Skeletal muscle tissue (tissue), 4 donors: Measurements from ENCODE around the gene TNKS2. TPM values are rescaled to one million over a fixed set of nuclear protein-coding genes. Genes with fewer than 3 reads are reported as not detected.
A peak's percentile ranks its signal among the peaks of the same experiment; 100 is the strongest.

Experiments used
- H3K27ac ChIP-seq: one replicate; pipeline ENCODE4 v1.7.0; 2013; ENCODE audit warnings: mild to moderate bottlenecking, low read depth, low read length, inconsistent platforms
- H3K27me3 ChIP-seq, 3 donors: one replicate each; pipeline ENCODE4 v1.7.0; 2013; ENCODE audit warnings: low read length in 3 of 3; ENCODE audit not compliant: control insufficient read depth in 3 of 3, insufficient read depth in 3 of 3
- H3K36me3 ChIP-seq, 3 donors: one replicate each; pipeline ENCODE4 v1.7.0; 2013; ENCODE audit warnings: low read length in 3 of 3; ENCODE audit not compliant: control insufficient read depth in 3 of 3, insufficient read depth in 3 of 3
- H3K4me1 ChIP-seq, 3 donors: one replicate each; pipeline ENCODE4 v1.7.0; 2013; ENCODE audit warnings: low read length in 3 of 3, mild to moderate bottlenecking in 3 of 3; ENCODE audit not compliant: control insufficient read depth in 3 of 3, insufficient read depth in 3 of 3
- H3K4me3 ChIP-seq, 3 donors: one replicate each; pipeline ENCODE4 v1.7.0; 2013; ENCODE audit warnings: low read length in 3 of 3
- H3K9ac ChIP-seq, 3 donors: one replicate each; pipeline ENCODE4 v1.7.0; 2013; ENCODE audit warnings: low read length in 3 of 3, mild to moderate bottlenecking in 3 of 3, moderate library complexity in 2 of 3, low read depth in 1 of 3
- H3K9me3 ChIP-seq, 3 donors: one replicate each; pipeline ENCODE4 v1.7.0; 2013; ENCODE audit warnings: low read length in 3 of 3; ENCODE audit not compliant: control insufficient read depth in 3 of 3
- total RNA-seq: library from RNA; depleted of rRNA; stranded (reverse); fragments of >200 nt; gene quantifications from one replicate; pipeline ENCODE4 v1.2.3, GENCODE V29; 2014
- donor health status: Osteomylitis.

The TNKS2 gene
- total RNA-seq, 1 donor from 2014 or later, result 41.2 TPM

DNA sequence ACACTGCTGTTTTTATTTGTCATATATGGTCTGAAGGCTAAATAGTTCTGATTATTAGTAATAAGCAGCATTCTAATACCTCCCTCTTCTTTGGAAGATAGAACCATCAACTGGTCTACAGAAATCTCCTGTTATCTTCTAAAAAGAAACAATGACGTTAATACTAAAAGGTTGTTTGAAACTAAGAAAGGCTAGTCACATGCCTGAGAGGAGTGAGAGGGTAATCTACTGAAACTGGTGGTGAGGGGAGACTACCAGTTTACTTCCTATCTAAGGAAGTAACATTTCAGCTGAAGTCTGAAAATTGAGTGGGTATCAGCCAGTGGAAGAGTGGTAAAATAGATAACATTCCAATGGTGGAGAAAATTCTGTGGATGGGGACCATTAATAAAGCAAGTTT is 62.7 kb downstream of the TNKS2 start:
- no peaks in the 10 kb centered on the region for H3K4me1 ChIP-seq
- no peak overlapping the region for H3K4me3 ChIP-seq
- no peak overlapping the region for H3K9ac ChIP-seq
- H3K36me3 ChIP-seq, result peaks cover 41 to 88% (median 75%) of the 10 kb centered on the region in 3 donors
- H3K27ac ChIP-seq, result no peak overlapping the region
- no peaks in the 10 kb centered on the region for H3K9me3 ChIP-seq
- H3K27me3 ChIP-seq, result no peaks in the 10 kb centered on the region

DNA sequence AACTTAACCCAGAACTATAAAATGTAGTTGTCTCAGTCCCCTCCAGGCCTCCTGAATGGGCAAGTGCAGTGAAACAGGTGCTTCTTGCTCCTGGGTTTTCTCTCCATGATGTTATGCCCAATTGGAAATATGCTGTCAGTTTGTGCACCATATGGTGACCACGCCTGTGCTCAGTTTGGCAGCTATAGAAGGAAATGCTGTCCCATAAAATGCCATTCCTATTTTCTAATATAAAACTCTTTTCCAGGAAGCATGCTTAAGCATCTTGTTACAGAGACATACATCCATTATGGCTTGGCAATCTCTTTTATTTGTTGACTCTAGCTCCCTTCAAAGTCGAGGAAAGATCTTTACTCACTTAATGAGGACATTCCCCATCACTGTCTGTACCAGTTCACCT is 65.9 kb downstream of the TNKS2 start:
- no peak overlapping the region for H3K27ac ChIP-seq
- no peaks in the 10 kb centered on the region for H3K4me1 ChIP-seq
- H3K4me3 ChIP-seq, result no peak overlapping the region
- H3K27me3 ChIP-seq, result no peaks in the 10 kb centered on the region
- no peak overlapping the region for H3K9ac ChIP-seq
- H3K36me3 ChIP-seq, result peaks cover 30 to 64% (median 48%) of the 10 kb centered on the region in 3 donors
- H3K9me3 ChIP-seq, result no peaks in the 10 kb centered on the region

DNA sequence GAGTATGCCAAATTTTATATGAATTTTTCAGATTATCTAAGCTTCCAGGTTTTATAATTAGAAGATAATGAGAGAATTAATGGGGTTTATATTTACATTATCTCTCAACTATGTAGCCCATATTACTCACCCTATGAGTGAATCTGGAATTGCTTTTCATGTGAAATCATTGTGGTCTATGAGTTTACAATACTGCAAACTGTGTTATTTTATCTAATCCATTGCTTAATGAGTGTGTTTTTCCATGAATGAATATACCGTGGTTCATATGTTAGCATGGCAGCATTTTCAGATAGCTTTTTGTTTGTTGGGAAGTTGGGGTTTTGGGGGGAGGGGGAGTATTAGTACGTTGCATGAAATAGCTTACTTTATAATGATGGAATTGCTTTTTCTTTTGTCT is 66.5 kb downstream of the TNKS2 start:
- H3K36me3 ChIP-seq, result peaks cover 26 to 58% (median 42%) of the 10 kb centered on the region in 3 donors

DNA sequence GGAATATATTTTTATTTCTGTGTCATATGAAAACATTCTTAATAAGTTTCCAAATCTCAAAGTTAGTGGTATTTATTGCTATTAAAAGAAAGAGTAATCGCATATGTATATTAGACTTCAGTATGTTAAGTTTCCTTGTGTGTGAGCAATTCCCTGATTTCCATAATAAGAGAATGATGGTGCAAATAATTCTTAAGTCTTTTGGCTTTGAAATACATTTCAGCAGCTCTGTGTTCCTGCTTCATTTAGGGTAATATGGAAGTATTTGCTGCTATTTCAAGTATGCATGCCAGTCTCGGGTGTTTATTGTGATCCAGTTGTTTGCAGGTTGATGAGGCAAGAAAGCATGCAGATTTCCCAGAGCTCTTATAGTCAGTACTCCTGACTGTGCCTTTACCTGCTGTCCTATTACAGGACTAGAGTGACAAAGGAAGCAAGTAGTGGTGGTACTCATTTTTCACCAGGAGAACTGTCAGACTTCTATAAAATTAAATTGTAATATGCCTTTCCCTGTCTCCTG is 67.4 kb downstream of the TNKS2 start:
- H3K4me1 ChIP-seq, result no peaks in the 10 kb centered on the region
- no peaks in the 10 kb centered on the region for H3K27me3 ChIP-seq
- H3K4me3 ChIP-seq, result no peak overlapping the region
- no peak overlapping the region for H3K9ac ChIP-seq
- no peaks in the 10 kb centered on the region for H3K9me3 ChIP-seq
- H3K27ac ChIP-seq, result no peak overlapping the region
- peaks cover 23 to 49% (median 36%) of the 10 kb centered on the region in 3 donors for H3K36me3 ChIP-seq

More for the DNA sequence above, 66.5 kb downstream of the TNKS2 start:
- Histone ChIP-seq H3K27ac (no peak overlapping the region), H3K4me3 (no peak overlapping the region), H3K27me3 (no peaks in the 10 kb centered on the region), H3K9ac (no peak overlapping the region), H3K9me3 (no peaks in the 10 kb centered on the region), H3K4me1 (no peaks in the 10 kb centered on the region)

DNA sequence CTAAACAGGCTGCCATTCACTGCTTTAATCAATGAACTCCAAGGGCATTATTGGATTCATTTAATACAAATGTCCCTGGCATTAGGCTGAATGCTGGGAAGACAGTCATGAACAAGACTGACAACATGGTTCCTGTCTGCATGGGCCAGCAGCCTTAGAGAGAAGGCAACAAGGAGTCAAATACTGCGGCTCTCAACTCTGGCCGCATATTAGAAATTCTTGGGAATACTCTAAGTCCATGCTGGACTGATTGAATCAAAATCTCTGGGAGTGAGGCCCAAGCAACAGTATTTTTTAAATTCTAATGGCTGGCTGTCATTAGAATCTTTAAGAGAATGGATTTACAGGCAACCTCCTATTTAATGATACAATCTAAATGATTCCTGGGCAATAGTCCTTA is 76.9 kb downstream of the TNKS2 start:
- Histone ChIP-seq H3K36me3 (no peaks in the 10 kb centered on the region), H3K4me3 (no peak overlapping the region), H3K9ac (no peak overlapping the region), H3K27ac (no peak overlapping the region), H3K9me3 (no peaks in the 10 kb centered on the region), H3K4me1 (no peaks in the 10 kb centered on the region), H3K27me3 (no peaks in the 10 kb centered on the region)

DNA sequence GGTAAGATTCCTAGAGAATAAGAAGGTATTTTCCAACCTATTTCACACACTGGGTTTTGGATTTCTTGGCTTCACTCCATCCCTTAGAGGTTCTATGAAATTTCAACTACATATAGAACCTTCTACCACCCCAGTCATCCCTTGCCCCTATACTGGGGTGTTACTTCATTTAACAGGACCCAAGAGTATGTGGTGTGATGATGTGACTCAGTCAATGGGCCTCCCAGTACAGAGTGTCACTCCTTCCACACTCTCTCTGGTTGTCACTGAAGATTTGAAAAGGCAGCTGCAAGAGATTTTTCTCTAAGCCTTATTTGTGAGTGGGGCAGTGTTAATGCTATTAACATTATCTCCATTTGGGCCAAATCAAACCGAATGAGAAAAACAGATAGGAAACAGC is 77.6 kb downstream of the TNKS2 start:
- no peaks in the 10 kb centered on the region for H3K36me3 ChIP-seq
- peaks cover 0 to 2% (median 0%) of the 10 kb centered on the region in 3 donors for H3K4me1 ChIP-seq
- H3K9ac ChIP-seq, result no peak overlapping the region
- no peak overlapping the region for H3K4me3 ChIP-seq
- H3K9me3 ChIP-seq, result no peaks in the 10 kb centered on the region
- no peak overlapping the region for H3K27ac ChIP-seq
- H3K27me3 ChIP-seq, result no peaks in the 10 kb centered on the region

DNA sequence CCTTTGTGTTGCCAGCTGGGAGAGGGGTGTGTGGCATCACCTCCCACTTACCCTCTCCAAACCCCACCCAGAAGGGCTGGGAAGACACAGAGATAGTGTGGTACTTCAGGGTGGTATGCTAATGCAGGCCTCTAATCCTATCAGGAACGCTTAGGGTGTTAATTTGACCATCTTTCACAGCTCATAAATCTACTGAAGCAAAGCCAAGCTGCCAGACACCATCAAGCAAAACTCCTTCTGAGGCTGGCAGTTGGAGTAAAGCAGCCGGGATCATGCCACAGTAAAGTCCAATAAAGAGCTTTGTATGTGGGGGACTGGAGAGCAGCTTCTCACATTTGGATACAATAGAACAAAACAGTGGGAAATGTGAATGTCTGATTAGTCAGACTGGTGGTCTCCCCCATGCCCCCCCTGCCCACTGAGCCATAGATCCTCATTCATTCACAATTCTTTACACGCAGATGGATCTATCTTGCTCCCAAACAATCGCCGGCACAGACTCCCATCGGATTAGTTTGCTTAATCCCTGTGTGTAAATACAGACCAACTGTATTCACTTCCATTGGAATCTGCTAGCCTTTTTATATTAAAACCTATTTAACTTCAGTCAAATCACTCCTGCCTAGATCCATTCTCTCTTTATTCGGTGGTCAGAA is 81.4 kb downstream of the TNKS2 start:
- Histone ChIP-seq H3K27ac (no peak overlapping the region), H3K27me3 (no peaks in the 10 kb centered on the region), H3K4me3 (no peak overlapping the region), H3K9ac (no peak overlapping the region), H3K36me3 (no peaks in the 10 kb centered on the region), H3K4me1 (peaks cover 0 to 13% (median 8%) of the 10 kb centered on the region in 3 donors), H3K9me3 (peaks cover 0 to 4% (median 0%) of the 10 kb centered on the region in 3 donors)

DNA sequence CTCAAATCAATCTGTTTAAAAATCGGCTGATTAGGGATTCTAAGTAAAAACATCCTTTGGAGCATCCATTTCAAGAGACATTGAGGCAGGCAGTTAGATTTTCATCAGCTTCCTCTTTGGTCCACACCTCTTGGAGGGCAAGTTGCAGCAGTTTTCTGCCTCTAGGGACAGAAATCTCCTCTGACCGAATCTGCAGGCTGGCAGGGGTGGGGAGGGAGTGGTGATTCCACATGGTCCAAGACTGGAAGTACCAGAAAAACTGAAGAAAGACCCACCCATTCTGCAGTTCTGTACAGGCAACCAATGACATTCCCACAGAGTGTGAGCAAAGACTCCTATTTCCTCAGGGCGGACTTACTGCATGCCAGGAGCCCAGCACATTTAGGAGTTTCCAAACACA is 82.1 kb downstream of the TNKS2 start:
- H3K9ac ChIP-seq, result no peak overlapping the region
- H3K9me3 ChIP-seq, result peaks cover 0 to 4% (median 0%) of the 10 kb centered on the region in 3 donors
- H3K4me1 ChIP-seq, result peaks cover 0 to 13% (median 8%) of the 10 kb centered on the region in 3 donors
- no peak overlapping the region for H3K4me3 ChIP-seq
- no peak overlapping the region for H3K27ac ChIP-seq
- H3K36me3 ChIP-seq, result no peaks in the 10 kb centered on the region
- H3K27me3 ChIP-seq, result no peaks in the 10 kb centered on the region

DNA sequence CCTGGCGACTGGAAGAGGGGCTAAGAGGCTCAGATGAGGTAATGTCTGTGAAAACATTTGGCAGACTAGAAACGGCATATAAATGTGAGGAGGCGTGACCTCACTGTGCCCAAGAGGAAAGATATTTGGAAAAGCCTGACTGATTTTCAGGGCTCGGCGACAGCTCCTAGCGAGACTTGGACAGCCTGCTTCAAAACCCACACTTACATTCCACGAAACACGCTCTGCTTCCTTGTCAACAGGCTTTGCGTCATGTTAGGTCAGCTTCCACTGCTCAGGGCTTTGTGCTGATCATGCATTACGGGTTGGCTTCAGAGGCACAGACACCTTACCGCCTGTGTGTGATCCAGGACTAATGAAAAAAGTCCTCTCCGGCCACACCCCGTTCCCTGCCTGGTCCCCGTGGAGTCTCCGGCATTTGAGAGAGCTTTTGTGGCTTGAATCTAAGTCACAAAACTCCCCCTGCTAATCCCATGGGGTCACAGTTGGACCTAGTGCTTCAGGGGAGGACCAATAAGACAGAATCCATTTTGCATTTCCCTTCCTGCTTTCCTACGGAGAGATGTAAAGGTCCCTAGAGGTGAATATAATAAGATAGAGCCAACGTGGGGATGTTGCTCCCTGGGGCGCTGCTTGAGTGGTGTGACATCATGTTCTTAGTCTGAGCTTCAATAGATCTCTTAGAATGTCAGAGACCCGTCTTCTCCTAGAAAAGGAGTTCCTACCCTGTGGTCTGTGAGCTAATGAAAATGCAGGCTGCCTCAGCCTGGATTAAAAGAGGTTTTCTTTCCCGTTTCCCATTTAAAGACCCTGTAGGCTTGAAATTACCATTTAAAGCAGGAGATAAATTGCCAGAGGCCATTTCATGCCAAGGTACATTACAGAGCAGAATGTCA is 85.6 kb downstream of the TNKS2 start:
- peaks cover 0 to 4% (median 0%) of the 10 kb centered on the region in 3 donors for H3K27me3 ChIP-seq
- H3K36me3 ChIP-seq, result no peaks in the 10 kb centered on the region
- H3K9ac ChIP-seq, result peak overlapping the region; percentile 48 to 74 (median 62)
- peak overlapping the region; percentile 33 to 67 (median 59) for H3K4me3 ChIP-seq
- peaks cover 0 to 4% (median 0%) of the 10 kb centered on the region in 3 donors for H3K9me3 ChIP-seq
- H3K4me1 ChIP-seq, result peaks cover 11 to 22% (median 14%) of the 10 kb centered on the region in 3 donors
- peak overlapping the region; percentile 48 for H3K27ac ChIP-seq

DNA sequence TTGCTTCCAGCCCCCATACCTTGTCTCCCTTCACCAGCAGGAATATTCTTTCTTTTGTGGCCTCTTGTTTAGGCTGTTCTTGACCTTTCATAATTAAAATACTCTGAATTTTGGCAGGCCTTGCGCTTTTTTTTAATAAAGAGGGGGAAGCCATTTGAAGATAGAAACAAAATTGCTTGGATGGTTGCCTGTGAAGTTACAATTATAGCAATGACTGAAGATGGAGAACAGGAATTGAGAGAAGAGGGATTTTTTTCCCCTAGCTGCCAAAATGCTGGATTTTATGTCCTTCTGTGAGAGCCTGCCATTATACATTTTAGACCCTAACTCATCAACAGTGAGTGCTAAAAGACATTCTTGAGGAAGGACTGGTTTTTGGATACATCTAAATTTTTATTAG is 86.3 kb downstream of the TNKS2 start:
- Histone ChIP-seq H3K36me3 (no peaks in the 10 kb centered on the region), H3K27ac (peak overlapping the region; percentile 48), H3K4me1 (peaks cover 11 to 22% (median 14%) of the 10 kb centered on the region in 3 donors), H3K9ac (peak overlapping the region in 1 of 3 donors; percentile 74), H3K4me3 (no peak overlapping the region), H3K27me3 (peaks cover 0 to 5% (median 0%) of the 10 kb centered on the region in 3 donors), H3K9me3 (peaks cover 0 to 4% (median 0%) of the 10 kb centered on the region in 3 donors)
